Liver (tissue), 9 donors: ENCODE data around the gene NR5A2. TPM values are rescaled to one million over a fixed set of nuclear protein-coding genes. Genes with fewer than 3 reads are reported as not detected.
A peak's percentile ranks its signal among the peaks of the same experiment; 100 is the strongest.

Experiments
- DNase-seq: peaks from one replicate; pipeline ENCODE4 v3.0.0-alpha.2; 2017; ENCODE audit warnings: low spot score
- H3K27ac ChIP-seq, 2 donors: one replicate each; pipeline ENCODE4 v1.7.0; 2013; ENCODE audit warnings: inconsistent platforms in 2 of 2, low read length in 2 of 2, control low read depth in 1 of 2, low read depth in 1 of 2, mild to moderate bottlenecking in 1 of 2
- H3K27me3 ChIP-seq, 4 donors: one replicate each; pipeline versions ENCODE4 v1.6.1 to v1.7.0; 2013; ENCODE audit warnings: low read length in 3 of 4, inconsistent platforms in 1 of 4, mild to moderate bottlenecking in 1 of 4, moderate library complexity in 1 of 4; ENCODE audit not compliant: control insufficient read depth in 4 of 4, insufficient read depth in 4 of 4
- H3K36me3 ChIP-seq, 4 donors: one replicate each; pipeline versions ENCODE4 v1.6.1 to v1.7.0; 2013; ENCODE audit warnings: low read length in 3 of 4, mild to moderate bottlenecking in 3 of 4, low read depth in 1 of 4, moderate library complexity in 1 of 4; ENCODE audit not compliant: control insufficient read depth in 4 of 4, insufficient read depth in 3 of 4
- H3K4me1 ChIP-seq, 4 donors: one replicate each; pipeline versions ENCODE4 v1.6.1 to v1.7.0; 2013; ENCODE audit warnings: low read length in 3 of 4, mild to moderate bottlenecking in 3 of 4, moderate library complexity in 1 of 4; ENCODE audit not compliant: control insufficient read depth in 4 of 4, insufficient read depth in 4 of 4
- H3K4me3 ChIP-seq, 3 donors: one replicate each; pipeline versions ENCODE4 v1.6.1 to v1.7.0; 2013; ENCODE audit warnings: low read length in 3 of 3, control low read depth in 1 of 3, low read depth in 1 of 3, mild to moderate bottlenecking in 1 of 3
- H3K9ac ChIP-seq, 2 donors: one replicate each; pipeline ENCODE4 v1.7.0; 2013; ENCODE audit warnings: low read length in 2 of 2, mild to moderate bottlenecking in 2 of 2, moderate library complexity in 2 of 2, control low read depth in 1 of 2, low read depth in 1 of 2
- H3K9me3 ChIP-seq, 4 donors: one replicate each; pipeline versions ENCODE4 v1.6.1 to v1.7.0; 2013; ENCODE audit warnings: low read length in 3 of 4; ENCODE audit not compliant: control insufficient read depth in 4 of 4
- HNF4A ChIP-seq, 2 donors: conservative IDR thresholded peaks; 2 replicates each; pipeline ENCODE4 v1.6.1; 2016; ENCODE audit warnings: antibody characterized with exemption in 2 of 2, mild to moderate bottlenecking in 2 of 2
- HNF4G ChIP-seq: IDR thresholded peaks from 2 replicates; pipeline ENCODE4 v1.6.1; 2016; ENCODE audit warnings: antibody characterized with exemption
- JUND ChIP-seq, 2 donors: IDR thresholded peaks; 2 replicates each; pipeline ENCODE4 v1.6.1; 2016; ENCODE audit warnings: antibody characterized with exemption in 2 of 2
- NR2F2 ChIP-seq: IDR thresholded peaks from 2 replicates; pipeline ENCODE4 v1.6.1; 2016; ENCODE audit warnings: antibody characterized with exemption
- RAD21 ChIP-seq, 2 donors: IDR thresholded peaks; 2 replicates each; pipeline ENCODE4 v1.6.1; 2016; ENCODE audit warnings: antibody characterized with exemption in 2 of 2, mild to moderate bottlenecking in 2 of 2
- RXRA ChIP-seq, 2 donors: IDR thresholded peaks; 2 replicates each; pipeline ENCODE4 v1.6.1; 2017 to 2018; ENCODE audit warnings: antibody characterized with exemption in 2 of 2, mild to moderate bottlenecking in 1 of 2
- SP1 ChIP-seq: IDR thresholded peaks from 2 replicates; pipeline ENCODE4 v1.6.1; 2018; ENCODE audit warnings: antibody characterized with exemption, mild to moderate bottlenecking
- TAF1 ChIP-seq: conservative IDR thresholded peaks from 2 replicates; pipeline ENCODE4 v1.6.1; 2016; ENCODE audit warnings: antibody characterized with exemption, mild to moderate bottlenecking
- YY1 ChIP-seq: IDR thresholded peaks from 2 replicates; pipeline ENCODE4 v1.6.1; 2016; ENCODE audit warnings: antibody characterized with exemption, mild to moderate bottlenecking
- WGBS: extraction: QIAGEN DNeasy Blood & Tissue Kit; methylation state at CpG from one replicate; pipeline ENCODE4 v1.1.7; 2013; 5-methylcytosine and 5-hydroxymethylcytosine counted together
- polyA plus RNA-seq, 2 donors: library from polyadenylated mRNA; stranded (reverse) in 1 of 2; unstranded in 1 of 2; fragments of 200-250 nt in 1 of 2; fragments of >200 nt in 1 of 2; fragmentation: Nextera tagmentation in 1 of 2; extraction: Ambion mirVana in 1 of 2; gene quantifications; one replicate each; pipeline versions ENCODE4 v1.2.1 to v1.2.3, GENCODE V29; 2013 to 2015
- total RNA-seq, 2 donors: library from RNA; depleted of rRNA; stranded (reverse); fragments of >200 nt; gene quantifications; one replicate each; pipeline ENCODE4 v1.2.3, GENCODE V29; 2014
- TF ChIP-seq, protein P1 (sequence below): fragments of 150-350 bp; IDR thresholded peaks from 2 replicates; pipeline ENCODE4 v1.5.1; 2017; ENCODE audit warnings: improper control_type of control experiment, low read depth, low read length; ENCODE audit not compliant: missing input control
- TF ChIP-seq, protein P2 (sequence below): IDR thresholded peaks from 2 replicates; pipeline ENCODE4 v1.6.1; 2016; ENCODE audit warnings: antibody characterized with exemption
- TF ChIP-seq, protein P3 (sequence below): IDR thresholded peaks from 2 replicates; pipeline ENCODE4 v1.6.1; 2016; ENCODE audit warnings: antibody characterized with exemption
- donor health status: healthy.
- donor health status: healthy.
- donor health status: healthy.
- donor health status: healthy.
- donor health status: healthy.

The NR5A2 gene
- total and polyA plus RNA-seq, 4 donors: 10.0 to 37.5 (median 21.1) TPM

DNA sequence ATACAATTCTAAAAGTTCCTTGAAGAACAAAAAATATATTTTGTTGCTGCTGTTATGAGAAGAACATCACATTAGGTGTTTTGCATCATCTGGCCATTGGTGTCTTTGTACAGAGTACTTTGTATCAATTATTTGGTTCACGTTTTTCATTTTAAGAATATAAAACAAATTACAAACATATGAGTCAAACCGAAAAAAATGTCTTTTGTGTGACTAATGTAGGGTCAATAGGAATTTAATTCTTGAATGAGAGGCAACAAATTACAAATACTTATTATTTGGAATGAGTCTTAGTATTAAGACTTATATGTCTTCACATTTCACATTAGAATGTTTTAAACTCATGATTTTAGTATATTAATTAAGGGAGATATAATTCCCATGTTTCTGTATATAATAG, 54.8 kb downstream of the NR5A2 start:
- Histone ChIP-seq H3K9ac (no peak overlapping the region), H3K27ac (no peak overlapping the region), H3K9me3 (no peaks in the 10 kb centered on the region), H3K27me3 (no peaks in the 10 kb centered on the region), H3K4me1 (no peaks in the 10 kb centered on the region), H3K4me3 (no peak overlapping the region), H3K36me3 (peaks cover 0 to 10% (median 2%) of the 10 kb centered on the region in 4 donors)
- 81% methylated on average over 2 of the region's 2 CpGs for WGBS
- no peak for DNase-seq
- TF ChIP-seq RAD21 (IDR thresholded peaks at IDR 0.05): no peak
- no peak for TF ChIP-seq RXRA (IDR thresholded peaks at IDR 0.05)
- no peak for TF ChIP-seq YY1
- no peak for TF ChIP-seq HNF4A (conservative IDR thresholded peaks at IDR 0.05)
- TF ChIP-seq NR2F2: no peak
- no peak for TF ChIP-seq TAF1
- TF ChIP-seq, protein P1, sequence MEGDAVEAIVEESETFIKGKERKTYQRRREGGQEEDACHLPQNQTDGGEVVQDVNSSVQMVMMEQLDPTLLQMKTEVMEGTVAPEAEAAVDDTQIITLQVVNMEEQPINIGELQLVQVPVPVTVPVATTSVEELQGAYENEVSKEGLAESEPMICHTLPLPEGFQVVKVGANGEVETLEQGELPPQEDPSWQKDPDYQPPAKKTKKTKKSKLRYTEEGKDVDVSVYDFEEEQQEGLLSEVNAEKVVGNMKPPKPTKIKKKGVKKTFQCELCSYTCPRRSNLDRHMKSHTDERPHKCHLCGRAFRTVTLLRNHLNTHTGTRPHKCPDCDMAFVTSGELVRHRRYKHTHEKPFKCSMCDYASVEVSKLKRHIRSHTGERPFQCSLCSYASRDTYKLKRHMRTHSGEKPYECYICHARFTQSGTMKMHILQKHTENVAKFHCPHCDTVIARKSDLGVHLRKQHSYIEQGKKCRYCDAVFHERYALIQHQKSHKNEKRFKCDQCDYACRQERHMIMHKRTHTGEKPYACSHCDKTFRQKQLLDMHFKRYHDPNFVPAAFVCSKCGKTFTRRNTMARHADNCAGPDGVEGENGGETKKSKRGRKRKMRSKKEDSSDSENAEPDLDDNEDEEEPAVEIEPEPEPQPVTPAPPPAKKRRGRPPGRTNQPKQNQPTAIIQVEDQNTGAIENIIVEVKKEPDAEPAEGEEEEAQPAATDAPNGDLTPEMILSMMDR: no peak
- TF ChIP-seq, protein P2, sequence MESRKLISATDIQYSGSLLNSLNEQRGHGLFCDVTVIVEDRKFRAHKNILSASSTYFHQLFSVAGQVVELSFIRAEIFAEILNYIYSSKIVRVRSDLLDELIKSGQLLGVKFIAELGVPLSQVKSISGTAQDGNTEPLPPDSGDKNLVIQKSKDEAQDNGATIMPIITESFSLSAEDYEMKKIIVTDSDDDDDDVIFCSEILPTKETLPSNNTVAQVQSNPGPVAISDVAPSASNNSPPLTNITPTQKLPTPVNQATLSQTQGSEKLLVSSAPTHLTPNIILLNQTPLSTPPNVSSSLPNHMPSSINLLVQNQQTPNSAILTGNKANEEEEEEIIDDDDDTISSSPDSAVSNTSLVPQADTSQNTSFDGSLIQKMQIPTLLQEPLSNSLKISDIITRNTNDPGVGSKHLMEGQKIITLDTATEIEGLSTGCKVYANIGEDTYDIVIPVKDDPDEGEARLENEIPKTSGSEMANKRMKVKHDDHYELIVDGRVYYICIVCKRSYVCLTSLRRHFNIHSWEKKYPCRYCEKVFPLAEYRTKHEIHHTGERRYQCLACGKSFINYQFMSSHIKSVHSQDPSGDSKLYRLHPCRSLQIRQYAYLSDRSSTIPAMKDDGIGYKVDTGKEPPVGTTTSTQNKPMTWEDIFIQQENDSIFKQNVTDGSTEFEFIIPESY: no peak
- TF ChIP-seq, protein P3, sequence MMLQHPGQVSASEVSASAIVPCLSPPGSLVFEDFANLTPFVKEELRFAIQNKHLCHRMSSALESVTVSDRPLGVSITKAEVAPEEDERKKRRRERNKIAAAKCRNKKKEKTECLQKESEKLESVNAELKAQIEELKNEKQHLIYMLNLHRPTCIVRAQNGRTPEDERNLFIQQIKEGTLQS: no peak
- TF ChIP-seq SP1: no peak

DNA sequence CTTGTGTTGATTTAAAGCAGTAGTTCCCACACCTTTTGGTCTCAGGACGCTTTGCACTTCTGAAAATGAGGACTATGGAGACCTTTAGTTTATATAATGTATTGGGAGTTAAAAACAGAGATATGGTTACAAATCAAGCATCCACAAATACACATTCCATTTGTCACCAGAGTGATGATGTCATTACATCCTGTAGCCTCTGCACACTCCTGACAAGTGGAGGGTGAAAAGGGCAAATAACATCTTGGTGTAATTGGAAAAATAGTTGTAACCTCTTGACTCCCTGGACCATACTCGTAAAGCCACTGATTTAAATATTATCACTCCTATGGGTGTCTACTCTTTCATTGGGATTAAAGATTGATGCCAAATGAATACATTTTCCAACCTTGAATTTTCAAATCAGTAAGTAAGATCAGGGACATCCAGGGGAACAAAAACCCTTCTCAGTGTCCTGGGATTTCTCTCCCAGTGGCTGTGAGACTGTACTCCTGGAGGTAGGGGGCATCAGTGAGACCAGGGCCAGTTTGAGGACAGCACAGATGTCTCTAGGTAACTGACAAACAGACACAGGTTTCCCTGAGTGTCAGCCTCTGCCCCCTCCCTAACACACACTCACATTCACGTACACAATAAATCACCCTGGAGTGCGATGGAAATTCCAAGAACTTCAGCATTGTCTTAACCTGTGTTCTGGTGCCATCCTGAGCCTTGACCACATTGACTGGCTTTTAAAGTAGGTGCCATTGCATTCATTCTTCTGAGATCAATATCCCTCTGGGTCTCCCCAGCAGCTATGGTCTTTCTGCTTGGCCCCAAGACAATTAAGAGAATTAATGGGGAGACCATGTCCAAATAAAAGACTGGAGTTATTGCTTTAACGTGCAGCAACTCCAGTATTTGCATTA, 63.0 kb downstream of the NR5A2 start:
- H3K27me3 ChIP-seq: no peaks in the 10 kb centered on the region
- TF ChIP-seq JUND (IDR thresholded peaks at IDR 0.05) (no peak), HNF4G (no peak), RAD21 (IDR thresholded peaks at IDR 0.05) (peak in 1 of 2 donors; percentile 54), NR2F2 (peak; percentile 52)
- TF ChIP-seq, protein P1: peak; percentile 19
- WGBS: 77% methylated on average over 5 of the region's 5 CpGs
- peaks cover 0 to 4% (median under 1%) of the 10 kb centered on the region in 4 donors for H3K36me3 ChIP-seq
- DNase-seq: no peak
- H3K4me3 ChIP-seq: no peak overlapping the region
- H3K9ac ChIP-seq: no peak overlapping the region
- H3K9me3 ChIP-seq: no peaks in the 10 kb centered on the region
- H3K27ac ChIP-seq: peak overlapping the region in 1 of 2 donors; percentile 10
- H3K4me1 ChIP-seq: no peaks in the 10 kb centered on the region
